CD4-positive, alpha-beta T cell (primary cell): ENCODE measurements around the gene VAT1L. TPM values are rescaled to one million over a fixed set of nuclear protein-coding genes. Genes with fewer than 3 reads are reported as not detected.

Experiments used
- ATAC-seq: fragments of 200-7000 bp; cut with Tn5 transposase; one replicate; pipeline ENCODE4 v1.10.0; 2022; ENCODE audit warnings: mild to moderate bottlenecking; ENCODE audit not compliant: poor library complexity
- CTCF ChIA-PET: fragments of 350-600 bp; sonication (Branson Sonifier 250); formaldehyde crosslinking; loops from one replicate; lab custom pipeline; 2021; ENCODE audit warnings: antibody characterized with exemption, inconsistent platforms; lab: Charles Lee
- POLR2A ChIA-PET: fragments of 350-600 bp; sonication (Branson Sonifier 250); formaldehyde crosslinking; loops from one replicate; lab custom pipeline; 2021; ENCODE audit warnings: antibody characterized with exemption, inconsistent platforms; lab: Charles Lee
- DNase-seq, 14 experiments: peaks; one replicate each; pipeline ENCODE4 v3.0.0-alpha.2; 2013 to 2020; ENCODE audit warnings: mixed read lengths in 2 of 14
- H3K27ac ChIP-seq, 2 donors: one replicate each; pipeline versions ENCODE4 v1.5.1 to v1.7.0; 2013; ENCODE audit warnings: low read length in 2 of 2, low read depth in 1 of 2, mild to moderate bottlenecking in 1 of 2
- H3K27me3 ChIP-seq, 2 experiments: 1 replicate in 1 of 2; 2 replicates in 1 of 2; pipeline versions ENCODE4 v1.6.1 to v1.7.0; 2013; ENCODE audit warnings: low read length in 2 of 2, control low read depth in 1 of 2, mild to moderate bottlenecking in 1 of 2, moderate library complexity in 1 of 2; ENCODE audit not compliant: insufficient read depth in 2 of 2, control insufficient read depth in 1 of 2
- H3K36me3 ChIP-seq: one replicate; pipeline ENCODE4 v1.6.1; 2013; ENCODE audit warnings: low read length, control low read depth; ENCODE audit not compliant: insufficient read depth
- H3K4me1 ChIP-seq: one replicate; pipeline ENCODE4 v1.6.1; 2013; ENCODE audit warnings: low read length, control low read depth; ENCODE audit not compliant: insufficient read depth
- H3K4me3 ChIP-seq: one replicate; pipeline ENCODE4 v1.5.1; 2013; ENCODE audit warnings: mild to moderate bottlenecking, low read length, moderate library complexity
- H3K9me3 ChIP-seq, 2 experiments: 1 replicate in 1 of 2; 2 replicates in 1 of 2; pipeline versions ENCODE4 v1.6.1 to v1.7.0; 2013; ENCODE audit warnings: low read length in 2 of 2, mild to moderate bottlenecking in 2 of 2, control low read depth in 1 of 2, moderate library complexity in 1 of 2; ENCODE audit not compliant: control insufficient read depth in 1 of 2, insufficient read depth in 1 of 2
- H3K27ac Mint-ChIP-seq: one replicate; pipeline ENCODE4 v1.8.0; 2020; ENCODE audit warnings: mixed read lengths
- H3K27me3 Mint-ChIP-seq: one replicate; pipeline ENCODE4 v1.8.0; 2021; ENCODE audit warnings: mixed read lengths
- H3K36me3 Mint-ChIP-seq: one replicate; pipeline ENCODE4 v1.8.0; 2021; ENCODE audit warnings: low read depth, mixed read lengths
- H3K4me1 Mint-ChIP-seq: one replicate; pipeline ENCODE4 v1.8.0; 2021; ENCODE audit warnings: low read depth, mixed read lengths
- H3K4me3 Mint-ChIP-seq: one replicate; pipeline ENCODE4 v1.8.0; 2020; ENCODE audit warnings: mild to moderate bottlenecking, mixed read lengths
- H3K9me3 Mint-ChIP-seq: one replicate; pipeline ENCODE4 v1.8.0; 2020; ENCODE audit warnings: mixed read lengths
- CTCF ChIP-seq: fragments of 200-600 bp; IDR thresholded peaks from one replicate; pipeline ENCODE4 v1.8.0; 2022; ENCODE audit warnings: antibody characterized with exemption, mild to moderate bottlenecking
- intact Hi-C, 2 experiments: fragments of 100-400 bp; cut with DNase I in 1 of 2; cut with micrococcal nuclease in 1 of 2; formaldehyde crosslinking; loops; one replicate each; pipeline versions ENCODE4 v1.15.1 to v1.9.0; 2023 to 2025; cut with DNase I, micrococcal nuclease
- total RNA-seq, 174 experiments: library from RNA in 2 of 174; stranded (reverse) in 2 of 174; gene quantifications; one replicate each; pipeline ENCODE4 v1.2.3 and lab custom pipeline; 2021 to 2026

Gene VAT1L
- total RNA-seq, 2 experiments from 2014 or later: not detected

- H3K36me3 ChIP-seq: no peaks in the 10 kb centered on the region
- H3K4me3 Mint-ChIP-seq: no peak overlapping the region
- CTCF ChIA-PET: no interaction called here
- no peak overlapping the region for H3K27ac ChIP-seq
- DNase-seq (no peak), ATAC-seq (no peak)
- intact Hi-C loops: no loop called here
- no peak for TF ChIP-seq CTCF
- H3K27ac Mint-ChIP-seq: no peak overlapping the region
- H3K36me3 Mint-ChIP-seq: no peaks in the 10 kb centered on the region
- H3K4me1 ChIP-seq: no peaks in the 10 kb centered on the region
- H3K4me1 Mint-ChIP-seq: no peaks in the 10 kb centered on the region
- POLR2A ChIA-PET: no interaction called here
- H3K27me3 ChIP-seq: peaks cover 6 to 14% of the 10 kb centered on the region in 2 experiments
- H3K27me3 Mint-ChIP-seq: peaks cover 33% of the 10 kb centered on the region
- no peak overlapping the region for H3K4me3 ChIP-seq
- no peaks in the 10 kb centered on the region for H3K9me3 Mint-ChIP-seq
- no peaks in the 10 kb centered on the region for H3K9me3 ChIP-seq
Measured at GRCh38 chr16:77749415-77749814, 38.9 kb upstream of the VAT1L start.

GRCh38 chr16:77758046-77758445 lies 30.3 kb upstream of the VAT1L start:
- ChIA-PET POLR2A (no interaction called here), CTCF (no interaction called here)
- Mint-ChIP-seq H3K27ac (no peak overlapping the region), H3K27me3 (peaks cover 10% of the 10 kb centered on the region), H3K4me1 (no peaks in the 10 kb centered on the region), H3K36me3 (no peaks in the 10 kb centered on the region), H3K9me3 (no peaks in the 10 kb centered on the region), H3K4me3 (no peak overlapping the region)
- ATAC-seq (no peak), DNase-seq (no peak)
- H3K4me3 ChIP-seq: no peak overlapping the region
- H3K36me3 ChIP-seq: no peaks in the 10 kb centered on the region
- no peak for TF ChIP-seq CTCF
- intact Hi-C loops: loop anchor here in 1 of 2 experiments (1.0 kb wide), 1 partner anchor 22 kb away; no protein-coding TSS in a partner anchor
- H3K9me3 ChIP-seq: no peaks in the 10 kb centered on the region
- H3K27ac ChIP-seq: no peak overlapping the region
- no peaks in the 10 kb centered on the region for H3K4me1 ChIP-seq
- H3K27me3 ChIP-seq: peaks cover 0 to 6% of the 10 kb centered on the region in 2 experiments

GRCh38 chr16:77758508-77758907 lies 29.9 kb upstream of the VAT1L start:
- Histone ChIP-seq H3K4me3 (no peak overlapping the region), H3K36me3 (no peaks in the 10 kb centered on the region), H3K4me1 (no peaks in the 10 kb centered on the region), H3K27ac (no peak overlapping the region), H3K27me3 (peaks cover 0 to 6% of the 10 kb centered on the region in 2 experiments), H3K9me3 (no peaks in the 10 kb centered on the region)
- ChIA-PET CTCF (no interaction called here), POLR2A (no interaction called here)
- intact Hi-C loops: loop anchor here in 1 of 2 experiments (1.0 kb wide), 1 partner anchor 22 kb away; no protein-coding TSS in a partner anchor
- H3K4me1 Mint-ChIP-seq: no peaks in the 10 kb centered on the region
- TF ChIP-seq CTCF: no peak
- DNase-seq (no peak), ATAC-seq (no peak)
- H3K9me3 Mint-ChIP-seq: no peaks in the 10 kb centered on the region
- H3K27me3 Mint-ChIP-seq: peaks cover 10% of the 10 kb centered on the region
- no peak overlapping the region for H3K4me3 Mint-ChIP-seq
- no peak overlapping the region for H3K27ac Mint-ChIP-seq
- H3K36me3 Mint-ChIP-seq: no peaks in the 10 kb centered on the region
